Mesendoderm (in vitro differentiated cells): ENCODE measurements around the gene HYOU1.

Experiments used
- DNase-seq: peaks from one replicate; pipeline ENCODE4 v3.0.0; 2013
- H2AK5ac ChIP-seq: 2 replicates; pipeline ENCODE4 v1.6.1; 2013; ENCODE audit warnings: low read length, inconsistent platforms
- H2BK120ac ChIP-seq: 2 replicates; pipeline ENCODE4 v1.6.1; 2013; ENCODE audit warnings: low read depth, mild to moderate bottlenecking, low read length, moderate library complexity, mixed read lengths
- H2BK15ac ChIP-seq: replicated peaks from 2 replicates; pipeline ENCODE4 v1.6.1; 2013; ENCODE audit warnings: low read depth, mild to moderate bottlenecking, moderate library complexity
- H2BK5ac ChIP-seq: 2 replicates; pipeline ENCODE4 v1.6.1; 2013; ENCODE audit warnings: low read length, inconsistent platforms
- H3K18ac ChIP-seq: 2 replicates; pipeline ENCODE4 v1.6.1; 2013; ENCODE audit warnings: mild to moderate bottlenecking, low read length, mixed read lengths
- H3K23ac ChIP-seq: one replicate; pipeline ENCODE4 v1.6.1; 2013; ENCODE audit warnings: low read length
- H3K27ac ChIP-seq: 2 replicates; pipeline ENCODE4 v1.5.1; 2013; ENCODE audit warnings: low read depth, mild to moderate bottlenecking, inconsistent platforms, low read length, moderate library complexity
- H3K27me3 ChIP-seq: 2 replicates; pipeline ENCODE4 v1.6.1; 2013; ENCODE audit warnings: low read length, control low read depth, mild to moderate bottlenecking, inconsistent platforms; ENCODE audit not compliant: insufficient read depth, poor library complexity
- H3K36me3 ChIP-seq: 2 replicates; pipeline ENCODE4 v1.6.1; 2013; ENCODE audit warnings: low read length, inconsistent platforms; ENCODE audit not compliant: control insufficient read depth, insufficient read depth
- H3K4ac ChIP-seq: one replicate; pipeline ENCODE4 v1.6.1; 2013; ENCODE audit warnings: low read depth, mild to moderate bottlenecking, low read length, moderate library complexity
- H3K4me1 ChIP-seq: 2 replicates; pipeline ENCODE4 v1.6.1; 2013; ENCODE audit warnings: low read depth, low read length, inconsistent platforms; ENCODE audit not compliant: control insufficient read depth
- H3K4me2 ChIP-seq: 2 replicates; pipeline ENCODE4 v1.6.1; 2013; ENCODE audit warnings: low read length
- H3K4me3 ChIP-seq: 2 replicates; pipeline ENCODE4 v1.5.1; 2013; ENCODE audit warnings: mild to moderate bottlenecking, low read length
- H3K56ac ChIP-seq: one replicate; pipeline ENCODE4 v1.6.1; 2013; ENCODE audit warnings: low read length
- H3K79me1 ChIP-seq: 2 replicates; pipeline ENCODE4 v1.6.1; 2013; ENCODE audit warnings: low read length, inconsistent platforms
- H3K79me2 ChIP-seq: 2 replicates; pipeline ENCODE4 v1.6.1; 2013; ENCODE audit warnings: mild to moderate bottlenecking, low read length; ENCODE audit not compliant: control insufficient read depth, insufficient read depth
- H3K9ac ChIP-seq: 2 replicates; pipeline ENCODE4 v1.6.1; 2013; ENCODE audit warnings: low read length, inconsistent platforms
- H4K5ac ChIP-seq: one replicate; pipeline ENCODE4 v1.6.1; 2013; ENCODE audit warnings: low read length
- H4K8ac ChIP-seq: one replicate; pipeline ENCODE4 v1.6.1; 2013; ENCODE audit warnings: low read depth, mild to moderate bottlenecking, control low read depth, low read length, moderate library complexity
- WGBS: extraction: QIAGEN DNeasy Blood & Tissue Kit; methylation state at CpG from one replicate; pipeline ENCODE4 v1.1.7; 2013; ENCODE audit warnings: low lambda C conversion rate, missing lambda C conversion rate; ENCODE audit not compliant: insufficient coverage; ENCODE audit errors: extremely low coverage; 5-methylcytosine and 5-hydroxymethylcytosine counted together

The HYOU1 gene

GRCh38 chr11:119088406-119088805 is 31.4 kb upstream of the HYOU1 start:
- Histone ChIP-seq H4K8ac (no peak overlapping the region), H2BK5ac (no peak overlapping the region), H3K79me1 (peaks cover 17% of the 10 kb centered on the region), H3K18ac (no peak overlapping the region), H2BK120ac (no peak overlapping the region), H3K9ac (no peak overlapping the region), H4K5ac (no peak overlapping the region), H3K4ac (no peak overlapping the region), H3K79me2 (peaks cover 19% of the 10 kb centered on the region), H2BK15ac (no peak overlapping the region), H3K36me3 (peaks cover 5% of the 10 kb centered on the region), H3K56ac (no peak overlapping the region), H3K27ac (no peak overlapping the region), H3K4me1 (peaks cover 8% of the 10 kb centered on the region), H2AK5ac (no peak overlapping the region), H3K27me3 (no peaks in the 10 kb centered on the region), H3K4me2 (no peak overlapping the region), H3K23ac (no peak overlapping the region), H3K4me3 (no peak overlapping the region)
- WGBS, result no CpG with 5 or more reads among the region's 9 CpGs
- DNase-seq, result no peak

- H3K27me3 ChIP-seq, result no peaks in the 10 kb centered on the region
- H2BK5ac ChIP-seq, result no peak overlapping the region
- H3K27ac ChIP-seq, result no peak overlapping the region
- WGBS, result no CpG with 5 or more reads among the region's 2 CpGs
- no peak overlapping the region for H3K18ac ChIP-seq
- no peak overlapping the region for H2AK5ac ChIP-seq
- no peak overlapping the region for H2BK120ac ChIP-seq
- no peaks in the 10 kb centered on the region for H3K36me3 ChIP-seq
- H4K5ac ChIP-seq, result no peak overlapping the region
- H2BK15ac ChIP-seq, result no peak overlapping the region
- H3K4me3 ChIP-seq, result no peak overlapping the region
- H3K4ac ChIP-seq, result no peak overlapping the region
- no peak overlapping the region for H3K56ac ChIP-seq
- peaks cover 6% of the 10 kb centered on the region for H3K4me1 ChIP-seq
- H4K8ac ChIP-seq, result no peak overlapping the region
- no peak overlapping the region for H3K4me2 ChIP-seq
- H3K23ac ChIP-seq, result no peak overlapping the region
- peaks cover 11% of the 10 kb centered on the region for H3K79me1 ChIP-seq
- DNase-seq, result no peak
- H3K79me2 ChIP-seq, result peaks cover 12% of the 10 kb centered on the region
- H3K9ac ChIP-seq, result no peak overlapping the region
Measured at GRCh38 chr11:119087747-119088241, 30.8 kb upstream of the HYOU1 start.

- Histone ChIP-seq H3K4ac (no peak overlapping the region), H3K18ac (no peak overlapping the region), H3K79me1 (peaks cover 6% of the 10 kb centered on the region), H4K8ac (no peak overlapping the region), H3K4me3 (no peak overlapping the region), H2BK5ac (no peak overlapping the region), H3K23ac (no peak overlapping the region), H3K27ac (no peak overlapping the region), H2AK5ac (no peak overlapping the region), H3K4me2 (no peak overlapping the region), H4K5ac (no peak overlapping the region), H3K27me3 (no peaks in the 10 kb centered on the region), H3K4me1 (peaks cover 5% of the 10 kb centered on the region), H3K36me3 (no peaks in the 10 kb centered on the region), H2BK15ac (no peak overlapping the region), H3K79me2 (peaks cover 7% of the 10 kb centered on the region), H2BK120ac (no peak overlapping the region), H3K9ac (no peak overlapping the region), H3K56ac (no peak overlapping the region)
- WGBS, result no CpG with 5 or more reads among the region's 6 CpGs
- DNase-seq, result no peak
Measured at GRCh38 chr11:119087123-119087522, 30.1 kb upstream of the HYOU1 start.

GRCh38 chr11:119085437-119085847 is 28.4 kb upstream of the HYOU1 start:
- peaks cover 5% of the 10 kb centered on the region for H3K4me1 ChIP-seq
- peak overlapping the region; percentile 83 for H3K9ac ChIP-seq
- H3K56ac ChIP-seq, result peak overlapping the region; percentile 91
- H4K5ac ChIP-seq, result no peak overlapping the region
- peak overlapping the region; percentile 30 for H3K4me2 ChIP-seq
- no peak overlapping the region for H2BK120ac ChIP-seq
- peaks cover 4% of the 10 kb centered on the region for H3K36me3 ChIP-seq
- no peak overlapping the region for H3K4ac ChIP-seq
- no CpG with 5 or more reads among the region's 13 CpGs for WGBS
- H3K79me1 ChIP-seq, result peaks cover 6% of the 10 kb centered on the region
- DNase-seq, result no peak
- no peak overlapping the region for H2BK15ac ChIP-seq
- peaks cover 7% of the 10 kb centered on the region for H3K79me2 ChIP-seq
- no peak overlapping the region for H2BK5ac ChIP-seq
- no peak overlapping the region for H3K27ac ChIP-seq
- no peak overlapping the region for H3K23ac ChIP-seq
- H4K8ac ChIP-seq, result no peak overlapping the region
- no peaks in the 10 kb centered on the region for H3K27me3 ChIP-seq
- peak overlapping the region; percentile 67 for H3K4me3 ChIP-seq
- H2AK5ac ChIP-seq, result no peak overlapping the region
- H3K18ac ChIP-seq, result no peak overlapping the region

- H3K56ac ChIP-seq, result peak within 1 kb of the TSS; percentile 96
Measured at GRCh38 chr11:119084663-119085436, 27.8 kb upstream of the HYOU1 start, which contains the start of gene HMBS. HMBS (plus strand) TSS chr11:119084881; CDS start chr11:119085034, 153 bp downstream.

More at GRCh38 chr11:119084663-119085436, 27.8 kb upstream of the HYOU1 start, which contains the start of gene HMBS:
- peak within 1 kb of the TSS; percentile 93 for H3K18ac ChIP-seq
- H3K4me3 ChIP-seq, result peak within 1 kb of the TSS; percentile 80
- peaks cover 7% of the 10 kb centered on the region for H3K79me2 ChIP-seq
- peak within 1 kb of the TSS; percentile 95 for H3K4ac ChIP-seq
- peak within 1 kb of the TSS; percentile 76 for H3K27ac ChIP-seq
- H3K4me1 ChIP-seq, result peaks cover 5% of the 10 kb centered on the region
- H2BK15ac ChIP-seq, result no peak within 1 kb of the TSS
- H3K79me1 ChIP-seq, result peaks cover 6% of the 10 kb centered on the region
- H3K36me3 ChIP-seq, result peaks cover 4% of the 10 kb centered on the region
- no peak within 1 kb of the TSS for H2AK5ac ChIP-seq
- H3K4me2 ChIP-seq, result peak within 1 kb of the TSS; percentile 43
- H2BK120ac ChIP-seq, result no peak within 1 kb of the TSS
- no peak within 1 kb of the TSS for H4K5ac ChIP-seq
- H2BK5ac ChIP-seq, result no peak within 1 kb of the TSS
- H4K8ac ChIP-seq, result no peak within 1 kb of the TSS
- peak within 1 kb of the TSS; percentile 89 for H3K9ac ChIP-seq
- H3K23ac ChIP-seq, result no peak within 1 kb of the TSS
- whole genome bisulfite sequencing, result no CpG with 5 or more reads among the region's 45 CpGs
- H3K27me3 ChIP-seq, result no peaks in the 10 kb centered on the region
- peak; percentile 98 for DNase-seq
